GM18502 (cell line): ENCODE measurements around the gene UBE2E2.

Experiments used
- ATAC-seq: cut with Tn5 transposase; IDR thresholded peaks from one replicate; pipeline ENCODE4 v1.9.1; 2021; ENCODE audit warnings: mild to moderate bottlenecking; ENCODE audit not compliant: unreplicated experiment, poor library complexity

Gene UBE2E2

GRCh38 chr3:23271876-23272741 lies 69.0 kb downstream of the UBE2E2 start:
- ATAC-seq: no peak

DNA sequence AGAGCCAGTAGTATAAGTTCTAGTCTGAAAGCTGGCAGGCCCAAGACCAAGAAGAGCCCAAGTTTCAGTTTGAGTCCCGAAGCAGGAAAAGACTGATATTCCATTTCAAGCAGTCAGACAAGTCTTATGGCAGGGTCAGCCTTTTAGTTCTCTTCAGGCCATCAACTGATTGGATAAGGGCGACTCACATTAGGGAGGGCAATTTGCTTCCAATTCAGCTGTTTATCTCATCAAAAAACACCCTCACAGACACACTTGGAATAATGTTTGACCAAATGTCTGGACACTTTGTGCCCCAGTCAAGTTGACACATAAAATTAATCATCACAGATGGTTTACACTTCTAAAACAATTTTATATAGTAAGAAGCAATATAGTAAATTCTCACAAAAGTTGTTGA lies 69.7 kb downstream of the UBE2E2 start:
- ATAC-seq: no peak

- no peak for ATAC-seq
These were observed 71.9 kb downstream of the UBE2E2 start for GRCh38 chr3:23275061-23275460.

- no peak for ATAC-seq
These were observed 72.7 kb downstream of the UBE2E2 start for GRCh38 chr3:23275814-23276213.

- ATAC-seq: no peak
These were observed 74.0 kb downstream of the UBE2E2 start for GRCh38 chr3:23276913-23277658.

- ATAC-seq: no peak
These were observed 74.6 kb downstream of the UBE2E2 start for GRCh38 chr3:23277688-23278087.

DNA sequence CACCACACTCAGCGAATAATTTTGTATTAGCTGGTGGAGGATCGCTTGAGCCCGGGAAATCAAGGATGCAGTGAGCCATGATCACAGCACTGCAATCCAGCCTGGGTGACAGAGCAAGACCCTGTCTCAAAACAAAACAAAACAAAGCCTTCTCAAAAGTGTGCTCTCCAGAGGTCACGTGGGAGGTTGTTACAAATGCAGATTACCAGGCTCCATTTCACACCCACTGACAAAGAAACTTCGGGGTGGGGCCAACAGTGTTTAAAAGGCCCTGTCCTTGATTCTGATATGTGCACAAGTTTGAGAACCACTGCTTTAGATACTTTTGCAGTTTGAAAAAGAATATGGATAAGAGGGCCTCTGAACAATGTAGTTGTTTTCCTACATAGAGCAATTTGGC lies 80.5 kb downstream of the UBE2E2 start:
- ATAC-seq: no peak

- no peak for ATAC-seq
These were observed 85.2 kb downstream of the UBE2E2 start for GRCh38 chr3:23288286-23288685.

- ATAC-seq: no peak
These were observed 85.6 kb downstream of the UBE2E2 start for GRCh38 chr3:23288715-23289114.

DNA sequence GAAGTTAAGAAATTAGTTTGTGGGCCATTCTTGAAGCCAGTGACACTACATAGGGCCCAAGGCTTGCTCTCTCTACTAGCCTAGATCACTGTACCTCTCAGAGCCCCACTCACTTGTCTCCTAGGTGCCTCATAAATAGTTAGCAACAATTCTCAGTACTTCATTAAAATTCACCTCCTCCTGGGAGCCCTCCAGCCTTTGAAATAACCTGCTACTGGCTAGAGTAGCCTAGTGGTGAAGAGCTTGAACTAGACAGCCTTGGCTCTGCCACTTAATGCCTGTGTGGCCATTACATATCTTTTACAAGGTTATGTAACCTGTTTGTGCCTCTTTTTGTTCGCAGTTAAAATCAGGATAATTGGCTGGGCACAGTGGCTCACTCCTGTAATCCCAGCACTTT lies 89.3 kb downstream of the UBE2E2 start:
- no peak for ATAC-seq

GRCh38 chr3:23294770-23295387 lies 91.8 kb downstream of the UBE2E2 start:
- ATAC-seq: peak; percentile 83

- no peak for ATAC-seq
These were observed 98.7 kb downstream of the UBE2E2 start for GRCh38 chr3:23301819-23302218.

GRCh38 chr3:23302271-23302670 lies 99.1 kb downstream of the UBE2E2 start:
- no peak for ATAC-seq

DNA sequence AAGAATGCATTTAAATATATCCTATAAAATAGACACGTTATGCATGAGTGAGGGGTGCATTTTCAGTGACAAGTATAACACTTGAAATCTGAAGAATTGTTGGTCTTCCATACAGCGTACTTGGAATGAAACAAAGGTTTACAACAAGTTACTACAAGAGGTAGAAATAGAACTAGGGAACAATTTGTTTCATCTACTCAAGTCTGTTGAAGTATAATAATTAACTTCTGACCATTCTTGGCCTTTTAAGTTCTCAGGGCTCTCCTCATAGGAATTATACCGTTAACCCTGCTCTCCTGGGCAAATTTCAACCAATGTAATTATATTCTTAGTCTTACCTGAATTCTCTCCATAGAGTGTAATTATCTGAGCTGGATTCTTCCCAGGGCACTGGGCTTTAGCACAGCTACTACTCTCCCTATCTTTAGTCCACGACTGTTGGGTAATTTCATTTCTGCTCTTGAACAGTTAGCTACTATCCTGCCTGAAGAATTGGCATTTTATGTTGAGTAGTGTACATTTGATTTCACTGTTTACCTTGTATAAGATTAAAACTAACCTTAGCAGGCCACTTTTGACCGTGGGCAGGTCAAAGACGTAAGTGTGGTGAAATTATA lies 100.6 kb downstream of the UBE2E2 start:
- ATAC-seq: no peak

GRCh38 chr3:23304424-23304823 lies 101.3 kb downstream of the UBE2E2 start:
- ATAC-seq: no peak

- ATAC-seq: no peak
These were observed 106.0 kb downstream of the UBE2E2 start for GRCh38 chr3:23308986-23309625.

GRCh38 chr3:23312866-23313265 lies 109.7 kb downstream of the UBE2E2 start:
- ATAC-seq: no peak

DNA sequence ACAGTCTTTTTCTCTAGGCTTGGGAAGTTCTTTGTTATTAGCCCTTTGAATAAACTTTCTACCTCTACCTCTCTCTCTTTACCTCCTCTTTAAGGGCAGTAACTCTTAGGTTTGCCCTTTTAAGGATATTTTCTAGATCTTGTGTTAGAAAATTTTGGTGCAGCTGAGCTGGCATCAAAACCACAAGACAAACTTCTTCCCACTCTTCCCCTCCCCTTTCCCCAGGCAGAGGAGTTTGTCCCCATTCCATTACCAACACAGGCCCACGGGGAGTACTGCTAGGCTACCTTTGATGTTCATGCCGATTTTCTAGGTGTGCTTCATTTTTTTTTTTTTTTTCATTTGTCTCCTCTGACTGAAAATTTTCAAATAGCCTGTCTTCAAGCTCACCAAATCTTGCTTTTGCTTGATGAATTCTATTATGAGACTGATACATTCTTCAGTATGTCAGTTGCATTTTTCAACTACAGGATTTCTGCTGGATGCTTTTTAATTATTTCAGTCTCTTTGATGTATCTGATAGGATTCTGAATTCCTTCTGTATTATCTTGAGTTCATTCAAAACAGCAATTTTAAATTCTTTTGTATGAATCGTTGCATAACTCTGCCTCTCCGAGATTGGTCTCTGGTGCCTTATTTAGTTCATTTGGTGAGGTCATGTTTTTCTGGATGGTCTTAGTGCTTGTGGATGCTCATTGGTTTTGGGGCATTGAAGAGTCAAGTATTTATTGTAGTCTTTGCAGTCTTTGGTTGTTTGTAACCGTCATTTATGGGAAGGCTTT lies 112.0 kb downstream of the UBE2E2 start:
- ATAC-seq: no peak

GRCh38 chr3:23316924-23317323 lies 113.8 kb downstream of the UBE2E2 start:
- ATAC-seq: no peak
